ENCODE data around the gene CCNI.
A peak's percentile ranks its signal among the peaks of the same experiment; 100 is the strongest.

Gene CCNI

DNA sequence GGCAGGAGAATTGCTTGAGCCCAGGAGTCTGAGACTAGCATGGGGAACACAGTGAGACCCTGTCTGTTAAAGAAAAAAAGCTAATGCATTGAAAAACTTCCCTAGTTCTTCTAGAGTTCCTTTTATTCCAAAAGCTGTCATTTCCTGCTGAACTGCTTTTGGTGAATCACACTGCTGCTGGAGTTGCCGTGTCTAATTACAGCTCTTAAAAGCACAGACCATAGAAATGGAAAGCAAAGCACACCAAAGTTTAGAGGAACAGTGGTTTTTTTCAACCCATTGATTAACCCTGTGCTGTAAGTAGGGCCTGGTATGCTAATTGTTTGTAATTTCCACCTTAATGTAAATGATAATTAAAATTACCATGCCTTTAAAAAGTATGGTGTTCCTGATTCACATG is 73.9 kb downstream of the CCNI start:
- peak; percentile 56 for DNase-seq

DNA sequence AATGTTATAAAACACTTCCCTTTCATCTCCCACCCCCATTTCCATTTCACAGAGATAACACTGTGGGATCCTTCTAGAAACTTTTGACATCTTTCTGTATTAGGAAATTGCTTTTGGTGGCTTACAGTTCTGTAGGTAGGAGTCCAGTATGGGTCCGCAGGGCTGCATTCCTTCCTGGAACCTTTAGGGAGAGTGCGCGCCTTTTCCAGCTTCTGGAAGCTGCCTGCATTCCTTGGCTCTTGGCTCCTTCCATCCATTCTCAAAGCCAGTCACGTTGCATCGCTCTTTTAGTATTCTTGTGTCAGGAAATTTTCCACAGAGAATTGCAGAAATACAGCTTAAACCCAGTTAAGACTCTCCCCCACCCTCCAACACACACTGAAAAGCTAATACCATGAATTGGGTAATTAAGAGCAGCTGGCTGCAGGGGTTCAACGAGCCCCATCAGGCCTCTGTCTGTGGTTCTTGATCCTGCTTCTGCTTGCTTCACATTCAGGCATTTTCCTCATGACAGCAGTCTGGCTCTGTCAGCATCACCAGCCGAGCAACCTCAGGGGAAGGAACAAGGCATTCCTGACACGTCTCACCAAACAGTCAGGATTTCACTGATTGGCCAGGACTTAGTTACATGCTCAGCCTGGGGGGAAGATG is 77.4 kb downstream of the CCNI start:
- no peak for DNase-seq

DNA sequence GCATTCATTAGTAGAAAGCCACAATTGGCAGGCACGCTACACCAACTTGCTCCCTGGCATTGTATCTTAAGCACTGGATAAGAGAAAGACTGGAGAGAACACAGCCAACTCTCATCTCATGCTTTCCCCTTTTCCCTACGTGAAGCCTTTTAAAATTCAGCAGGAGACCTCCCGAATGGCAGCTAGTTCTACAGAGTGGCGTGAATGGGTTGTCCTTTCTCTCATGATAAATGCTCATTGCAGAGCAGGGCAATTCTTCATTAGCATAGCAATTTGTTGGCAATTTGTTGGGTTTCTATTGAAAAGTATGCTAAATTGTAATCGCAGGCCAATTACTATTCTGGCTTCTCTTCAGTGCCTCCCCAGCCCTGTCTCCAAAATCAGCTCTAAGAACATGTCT is 78.3 kb downstream of the CCNI start:
- DNase-seq: no peak
